Muscle layer of duodenum (tissue), 2 donors: ENCODE measurements around the gene ECE1.
A peak's percentile ranks its signal among the peaks of the same experiment; 100 is the strongest.

ENCODE experiments used
- H3K27ac ChIP-seq: one replicate; pipeline ENCODE4 v1.7.0; 2013; ENCODE audit warnings: mild to moderate bottlenecking, low read length
- H3K27me3 ChIP-seq: one replicate; pipeline ENCODE4 v1.7.0; 2013; ENCODE audit warnings: low read depth, mild to moderate bottlenecking, control low read depth, low read length
- H3K36me3 ChIP-seq, 2 donors: one replicate each; pipeline ENCODE4 v1.7.0; 2013; ENCODE audit warnings: low read length in 2 of 2, control low read depth in 1 of 2, mild to moderate bottlenecking in 1 of 2; ENCODE audit not compliant: insufficient read depth in 2 of 2, control insufficient read depth in 1 of 2
- H3K4me1 ChIP-seq, 2 donors: one replicate each; pipeline ENCODE4 v1.7.0; 2013; ENCODE audit warnings: low read length in 2 of 2, mild to moderate bottlenecking in 2 of 2, control low read depth in 1 of 2, moderate library complexity in 1 of 2; ENCODE audit not compliant: insufficient read depth in 2 of 2, control insufficient read depth in 1 of 2
- H3K4me3 ChIP-seq, 2 donors: one replicate each; pipeline ENCODE4 v1.7.0; 2013; ENCODE audit warnings: low read length in 2 of 2, low read depth in 1 of 2, mild to moderate bottlenecking in 1 of 2
- H3K9me3 ChIP-seq, 2 donors: one replicate each; pipeline ENCODE4 v1.7.0; 2013; ENCODE audit warnings: low read length in 2 of 2, control low read depth in 1 of 2, mild to moderate bottlenecking in 1 of 2; ENCODE audit not compliant: control insufficient read depth in 1 of 2
- donor health status: healthy.

The ECE1 gene

DNA sequence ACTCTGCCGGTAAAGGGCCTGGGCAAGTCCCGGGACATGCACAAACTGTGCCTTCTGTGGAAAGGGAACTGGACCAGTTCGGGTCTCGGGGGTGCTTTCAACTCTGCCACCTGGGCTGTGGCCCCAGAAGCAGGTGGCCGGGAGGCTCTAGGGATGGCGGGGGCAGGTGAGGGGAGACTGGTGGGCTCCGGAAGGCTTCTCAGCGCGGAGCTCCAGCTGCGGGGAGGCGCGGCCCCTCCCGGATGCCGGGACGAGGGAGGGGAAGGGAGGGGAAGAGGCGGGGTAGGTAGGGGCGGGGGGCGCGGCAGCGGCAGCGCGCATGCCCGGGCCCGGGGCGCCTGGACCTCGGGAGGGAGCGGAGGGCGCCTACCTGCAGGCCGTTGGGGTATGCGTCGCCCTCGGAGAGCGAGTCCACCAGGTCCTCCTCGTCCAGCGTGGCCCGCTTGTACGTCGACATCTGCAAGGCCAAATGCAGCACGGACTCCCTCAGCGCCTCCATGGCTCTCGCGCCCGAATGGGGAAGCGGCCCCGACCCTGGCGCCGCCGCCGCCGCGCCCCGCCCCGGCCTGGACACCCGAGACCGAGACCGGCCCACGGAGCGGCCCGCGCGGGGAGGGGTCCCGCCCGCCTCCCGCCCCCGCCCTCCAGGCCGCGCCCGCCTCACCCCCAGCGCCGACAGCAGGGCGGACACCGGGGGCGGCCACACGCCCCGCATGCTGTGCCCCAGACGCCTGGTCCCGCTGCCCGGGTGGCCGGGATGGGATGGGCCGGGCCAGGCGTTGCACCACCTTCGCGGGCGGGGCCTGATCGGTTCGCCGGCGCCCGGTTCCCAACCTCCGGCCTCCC lies at the start of gene ECE1:
Gene ECE1, minus strand, starts transcription at position 764 of the 846 bp plus-strand sequence. Its CDS starts 49 bp downstream, at position 715.
- H3K36me3 ChIP-seq: no peaks in the 10 kb centered on the region
- peak within 1 kb of the TSS; percentile 61 to 62 for H3K4me3 ChIP-seq
- H3K27ac ChIP-seq: peak within 1 kb of the TSS; percentile 29
- peaks cover 14 to 16% of the 10 kb centered on the region in 2 donors for H3K4me1 ChIP-seq
- H3K27me3 ChIP-seq: no peaks in the 10 kb centered on the region
- H3K9me3 ChIP-seq: no peaks in the 10 kb centered on the region

DNA sequence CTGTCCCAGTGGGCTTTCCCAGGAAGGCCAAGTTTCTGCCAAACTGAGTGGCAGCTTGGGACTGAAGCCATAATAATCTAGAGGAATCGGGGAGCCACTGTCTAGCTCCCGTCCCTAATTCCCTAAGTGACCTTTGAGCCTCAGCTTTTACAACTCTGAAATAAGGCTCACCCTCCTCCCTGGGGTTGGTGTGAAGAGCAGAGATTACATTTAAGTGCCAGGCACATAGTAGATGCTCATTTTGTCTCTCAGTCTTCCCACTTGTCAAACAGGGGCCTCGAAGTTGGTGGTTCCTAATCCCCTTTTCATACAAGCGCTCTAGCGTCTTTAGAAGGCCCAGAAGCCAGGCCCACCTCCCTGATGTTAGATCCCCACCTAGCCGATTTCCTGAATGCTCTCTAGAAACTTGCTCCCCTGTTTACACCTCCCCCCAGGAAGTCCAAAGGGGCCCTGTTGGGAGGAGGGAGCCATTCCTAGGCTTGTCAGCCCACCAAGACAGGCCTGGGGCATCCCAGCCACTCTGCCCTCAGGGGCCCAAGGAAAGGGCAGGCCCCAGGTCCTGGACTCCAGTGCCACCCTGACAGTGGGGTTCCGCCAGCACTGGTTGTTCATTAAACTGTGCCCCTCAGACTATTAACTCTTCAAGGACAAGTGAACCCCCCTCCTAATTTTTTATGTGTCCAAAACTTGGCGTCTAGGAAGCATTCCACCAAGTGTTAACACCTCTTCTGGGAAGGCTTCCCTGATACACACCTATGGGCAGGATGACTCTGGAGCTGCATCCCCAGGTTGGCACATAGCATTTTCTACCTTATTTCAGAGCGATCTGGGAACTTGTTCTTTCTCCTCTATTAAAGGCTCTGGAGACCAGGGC lies 49.3 kb upstream of the ECE1 start:
- peaks cover 65 to 90% of the 10 kb centered on the region in 2 donors for H3K4me1 ChIP-seq
- peak overlapping the region; percentile 39 for H3K27ac ChIP-seq
- H3K9me3 ChIP-seq: no peaks in the 10 kb centered on the region
- no peak overlapping the region for H3K4me3 ChIP-seq
- no peaks in the 10 kb centered on the region for H3K36me3 ChIP-seq
- H3K27me3 ChIP-seq: no peaks in the 10 kb centered on the region

GRCh38 chr1:21338573-21339355 lies 48.5 kb upstream of the ECE1 start:
- H3K36me3 ChIP-seq: no peaks in the 10 kb centered on the region
- H3K27me3 ChIP-seq: no peaks in the 10 kb centered on the region
- H3K4me3 ChIP-seq: peak overlapping the region in 1 of 2 donors; percentile 28
- H3K9me3 ChIP-seq: no peaks in the 10 kb centered on the region
- peak overlapping the region; percentile 42 for H3K27ac ChIP-seq
- peaks cover 66 to 94% of the 10 kb centered on the region in 2 donors for H3K4me1 ChIP-seq

DNA sequence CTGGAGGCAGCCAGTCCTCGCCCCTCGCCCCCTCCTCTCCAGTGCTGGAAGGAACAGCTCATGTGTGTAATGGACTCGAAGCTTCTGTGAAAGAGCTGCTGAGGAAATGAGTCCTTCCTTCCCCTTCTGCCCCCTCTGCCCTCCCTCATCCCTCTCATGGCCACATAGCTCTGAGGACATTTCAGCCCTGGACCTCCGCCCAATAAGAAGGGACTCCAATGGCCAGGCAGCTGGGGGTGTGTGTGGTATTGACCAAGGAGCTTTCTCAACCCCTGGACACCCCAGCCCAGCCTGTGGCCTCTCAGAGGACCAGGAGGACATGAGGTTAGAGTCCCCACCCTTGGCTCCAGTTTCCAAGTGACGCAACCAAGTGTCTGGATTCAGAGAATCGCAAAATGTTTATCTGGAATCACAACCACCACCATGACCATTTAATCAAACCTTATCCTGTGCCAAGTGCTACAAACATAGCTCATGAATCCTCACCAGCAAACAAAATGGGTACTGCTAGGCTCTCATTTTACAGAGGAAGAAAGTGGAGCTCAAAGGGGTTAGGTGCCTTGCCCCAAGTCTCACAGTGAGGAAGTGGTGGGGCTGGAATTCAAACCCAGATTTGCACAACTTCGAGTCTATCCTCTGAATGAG lies 47.8 kb upstream of the ECE1 start:
- no peaks in the 10 kb centered on the region for H3K36me3 ChIP-seq
- H3K27ac ChIP-seq: peak overlapping the region; percentile 42
- peak overlapping the region in 1 of 2 donors; percentile 28 for H3K4me3 ChIP-seq
- no peaks in the 10 kb centered on the region for H3K9me3 ChIP-seq
- no peaks in the 10 kb centered on the region for H3K27me3 ChIP-seq
- H3K4me1 ChIP-seq: peaks cover 60 to 87% of the 10 kb centered on the region in 2 donors

- peak overlapping the region in 1 of 2 donors; percentile 28 for H3K4me3 ChIP-seq
- no peaks in the 10 kb centered on the region for H3K9me3 ChIP-seq
- peak overlapping the region; percentile 42 for H3K27ac ChIP-seq
- H3K27me3 ChIP-seq: no peaks in the 10 kb centered on the region
- no peaks in the 10 kb centered on the region for H3K36me3 ChIP-seq
- H3K4me1 ChIP-seq: peaks cover 57 to 86% of the 10 kb centered on the region in 2 donors
Observed at GRCh38 chr1:21337454-21337927, 47.2 kb upstream of the ECE1 start.

DNA sequence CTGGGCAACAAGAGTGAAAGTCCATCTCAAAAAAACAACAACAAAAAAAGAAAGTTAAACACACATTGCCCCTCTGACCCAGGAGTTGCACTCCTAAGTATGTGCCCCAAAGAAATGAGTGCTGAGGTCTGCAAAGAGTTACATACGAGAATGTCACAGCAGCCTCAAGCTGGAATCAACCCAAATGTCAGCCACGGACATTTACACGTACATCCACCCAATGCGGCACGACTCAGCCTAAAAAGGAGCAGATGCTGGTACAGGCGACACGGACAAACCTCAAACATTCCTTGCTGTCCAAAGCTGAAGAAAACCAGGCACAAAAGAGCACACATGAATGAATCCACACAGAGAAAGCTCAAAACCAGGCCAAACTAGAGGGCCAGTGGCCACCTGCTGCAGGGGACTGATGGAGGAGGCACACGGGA lies 46.8 kb upstream of the ECE1 start:
- no peak overlapping the region for H3K27ac ChIP-seq

DNA sequence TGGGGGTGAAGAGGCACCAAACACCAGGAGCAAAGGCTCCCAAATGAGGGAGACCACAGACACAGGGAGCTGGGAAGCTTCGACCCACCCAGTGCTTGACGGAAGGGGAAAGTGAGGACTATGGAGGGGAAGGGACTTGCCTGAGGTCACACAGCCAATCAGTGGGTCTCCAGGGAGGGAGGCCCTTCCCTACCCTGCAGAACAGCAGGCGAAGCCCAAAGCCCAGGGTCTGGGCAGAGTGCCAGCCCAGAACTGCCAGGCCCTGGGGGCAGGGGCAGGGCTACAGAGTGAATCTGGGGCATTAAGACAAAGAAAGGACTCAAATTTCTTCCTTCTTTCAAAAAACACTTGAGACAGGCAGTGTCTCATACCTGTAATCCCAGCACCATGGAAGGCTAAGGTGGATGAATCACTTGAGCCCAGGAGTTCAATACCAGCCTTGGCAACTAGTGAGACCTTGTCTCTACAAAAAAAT lies 45.5 kb upstream of the ECE1 start:
- Histone ChIP-seq H3K27me3 (no peaks in the 10 kb centered on the region), H3K36me3 (no peaks in the 10 kb centered on the region), H3K27ac (no peak overlapping the region), H3K9me3 (no peaks in the 10 kb centered on the region), H3K4me3 (peak overlapping the region in 1 of 2 donors; percentile 48), H3K4me1 (peaks cover 58 to 78% of the 10 kb centered on the region in 2 donors)

More for the DNA sequence above, 46.8 kb upstream of the ECE1 start:
- Histone ChIP-seq H3K9me3 (no peaks in the 10 kb centered on the region), H3K36me3 (no peaks in the 10 kb centered on the region), H3K4me3 (no peak overlapping the region), H3K4me1 (peaks cover 59 to 86% of the 10 kb centered on the region in 2 donors), H3K27me3 (no peaks in the 10 kb centered on the region)

- H3K4me3 ChIP-seq: peak overlapping the region; percentile 19 to 48
- no peaks in the 10 kb centered on the region for H3K9me3 ChIP-seq
- no peaks in the 10 kb centered on the region for H3K36me3 ChIP-seq
- H3K27ac ChIP-seq: peak overlapping the region; percentile 36
- H3K4me1 ChIP-seq: peaks cover 58 to 72% of the 10 kb centered on the region in 2 donors
- H3K27me3 ChIP-seq: no peaks in the 10 kb centered on the region
Observed at GRCh38 chr1:21335088-21335691, 44.9 kb upstream of the ECE1 start.

GRCh38 chr1:21334214-21335087 lies 44.2 kb upstream of the ECE1 start:
- peak overlapping the region; percentile 36 for H3K27ac ChIP-seq
- peak overlapping the region; percentile 19 to 48 for H3K4me3 ChIP-seq
- H3K9me3 ChIP-seq: no peaks in the 10 kb centered on the region
- no peaks in the 10 kb centered on the region for H3K27me3 ChIP-seq
- no peaks in the 10 kb centered on the region for H3K36me3 ChIP-seq
- H3K4me1 ChIP-seq: peaks cover 52 to 70% of the 10 kb centered on the region in 2 donors
